HL-60/S4 treated with retinoic acid at 250 ng/mL for 4 days and 3 days (cell line): Measurements from ENCODE around the gene ABCG4.
"Not testable (repeated sequence)": the region's sequence is repeated elsewhere in the genome, so short reads cannot be mapped to it uniquely, and the experiment has no call there.

ENCODE experiments used
- in situ Hi-C: fragments of 300-500 bp; cut with MboI; formaldehyde crosslinking; loops from 2 replicates; pipeline ENCODE4 v1.7.0; 2022; ENCODE audit warnings: low sequenced_read_pairs

ABCG4 gene

GRCh38 chr11:119152604-119153003, 3.8 kb downstream of the ABCG4 start:
- in situ Hi-C loops: no loop called here

GRCh38 chr11:119153049-119153818, 4.4 kb downstream of the ABCG4 start:
- in situ Hi-C loops: no loop called here

DNA sequence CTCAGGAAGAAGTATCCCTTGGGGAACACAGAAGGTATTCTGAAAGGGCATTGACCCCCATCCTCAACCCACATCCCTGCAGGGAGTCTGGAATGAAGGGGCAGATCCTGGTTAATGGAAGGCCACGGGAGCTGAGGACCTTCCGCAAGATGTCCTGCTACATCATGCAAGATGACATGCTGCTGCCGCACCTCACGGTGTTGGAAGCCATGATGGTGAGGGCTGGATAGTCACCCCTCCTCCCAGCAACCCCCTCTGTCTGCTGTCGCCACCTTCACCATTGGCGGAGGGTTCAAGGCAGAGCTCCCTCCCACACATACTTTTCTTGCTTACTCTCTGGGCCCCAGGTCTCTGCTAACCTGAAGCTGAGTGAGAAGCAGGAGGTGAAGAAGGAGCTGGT, 5.3 kb downstream of the ABCG4 start:
- in situ Hi-C loops: no loop called here

DNA sequence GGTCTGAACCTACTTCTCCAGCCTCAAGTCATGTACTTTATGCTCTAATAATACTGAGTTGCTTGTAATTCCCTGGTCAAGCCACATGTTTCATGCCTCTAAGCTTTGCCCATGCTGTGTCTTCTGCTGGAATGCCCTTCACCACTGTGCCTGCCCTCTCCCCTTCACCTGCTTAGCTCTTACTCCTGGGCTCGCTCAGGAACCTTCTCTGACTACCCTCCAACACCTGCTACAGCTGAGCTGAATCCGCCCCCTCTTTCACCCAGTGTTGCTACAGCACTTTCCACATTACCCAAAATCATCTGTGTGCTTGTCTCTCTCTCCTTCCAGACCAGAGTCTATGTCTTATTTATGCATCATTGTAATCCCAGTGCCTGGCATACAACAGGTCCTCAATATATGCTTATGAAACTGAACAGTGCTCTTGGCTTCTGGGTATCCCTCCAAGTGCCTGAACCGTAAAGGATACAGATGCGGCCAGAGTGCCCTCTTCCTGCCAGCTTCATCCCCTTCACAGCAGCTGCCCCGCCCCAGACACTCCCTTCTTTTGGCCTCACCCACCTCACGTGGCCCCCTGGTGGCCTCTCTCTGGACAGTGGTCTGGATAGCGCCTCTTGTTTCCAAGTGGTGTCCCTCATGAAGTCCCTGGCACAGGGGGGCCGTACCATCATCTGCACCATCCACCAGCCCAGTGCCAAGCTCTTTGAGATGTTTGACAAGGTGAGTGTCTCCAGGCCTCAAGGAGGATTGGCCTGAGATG, 7.1 kb downstream of the ABCG4 start:
- in situ Hi-C loops: no loop called here

DNA sequence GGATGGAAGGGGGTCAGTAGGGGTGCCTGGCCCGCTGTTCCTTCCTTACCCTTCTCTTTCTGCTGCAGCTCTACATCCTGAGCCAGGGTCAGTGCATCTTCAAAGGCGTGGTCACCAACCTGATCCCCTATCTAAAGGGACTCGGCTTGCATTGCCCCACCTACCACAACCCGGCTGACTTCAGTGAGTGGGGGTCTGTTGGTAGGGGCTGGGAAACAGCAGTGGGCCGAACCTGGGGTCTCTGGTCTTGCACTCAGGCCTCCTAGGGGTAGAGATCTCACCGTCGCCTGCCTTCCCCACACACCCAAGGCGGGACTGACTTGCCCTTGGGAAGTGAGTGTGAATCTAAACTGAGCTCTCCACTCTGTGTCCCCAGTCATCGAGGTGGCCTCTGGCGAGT, 7.6 kb downstream of the ABCG4 start:
- in situ Hi-C loops: no loop called here

DNA sequence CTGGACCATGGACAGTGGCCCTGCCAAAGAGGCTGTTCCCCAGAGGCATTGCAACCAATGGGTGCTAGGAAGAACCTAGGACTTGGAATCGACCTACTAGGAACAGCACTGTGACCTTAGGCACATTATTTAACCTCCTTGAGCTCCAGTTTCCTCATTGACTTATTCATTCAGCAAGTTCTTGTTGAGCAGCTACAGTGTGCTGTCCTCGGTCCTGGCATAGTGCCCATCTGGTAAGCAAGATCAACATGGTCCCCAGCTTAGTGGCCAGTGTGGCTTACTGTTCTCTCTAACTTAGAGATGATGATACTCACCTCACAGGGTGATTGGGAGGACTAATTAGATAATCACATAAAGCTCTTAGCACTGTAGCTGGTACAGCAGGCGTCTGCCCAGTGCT, 8.2 kb downstream of the ABCG4 start:
- in situ Hi-C loops: no loop called here

DNA sequence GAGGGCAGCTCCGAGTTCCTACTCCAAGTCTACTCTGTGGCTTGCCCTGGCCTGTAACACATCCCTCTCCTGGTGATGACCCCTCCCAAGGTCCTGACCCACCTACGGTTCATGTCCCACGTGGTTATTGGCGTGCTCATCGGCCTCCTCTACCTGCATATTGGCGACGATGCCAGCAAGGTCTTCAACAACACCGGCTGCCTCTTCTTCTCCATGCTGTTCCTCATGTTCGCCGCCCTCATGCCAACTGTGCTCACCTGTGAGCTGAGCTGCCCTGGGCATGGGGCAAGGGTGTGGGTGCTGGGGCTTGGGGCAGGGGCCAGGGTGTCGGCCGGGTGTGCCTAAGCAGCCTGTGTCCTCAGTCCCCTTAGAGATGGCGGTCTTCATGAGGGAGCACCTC, 9.6 kb downstream of the ABCG4 start:
- in situ Hi-C loops: no loop called here

DNA sequence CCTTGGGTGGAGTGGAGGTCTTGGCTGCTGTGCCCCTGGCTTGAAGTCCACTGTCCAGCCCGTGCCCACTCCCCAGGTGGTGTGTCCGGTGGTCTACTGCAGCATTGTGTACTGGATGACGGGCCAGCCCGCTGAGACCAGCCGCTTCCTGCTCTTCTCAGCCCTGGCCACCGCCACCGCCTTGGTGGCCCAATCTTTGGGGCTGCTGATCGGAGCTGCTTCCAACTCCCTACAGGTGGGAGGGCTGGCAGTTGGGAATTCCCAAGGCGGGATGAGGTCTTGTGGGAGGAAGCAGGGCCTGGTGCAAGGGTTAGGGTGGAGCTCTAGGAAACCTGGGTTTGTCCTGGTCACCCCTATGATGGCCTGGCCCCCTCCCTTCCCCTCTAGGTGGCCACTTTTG, 11.3 kb downstream of the ABCG4 start:
- in situ Hi-C loops: no loop called here

DNA sequence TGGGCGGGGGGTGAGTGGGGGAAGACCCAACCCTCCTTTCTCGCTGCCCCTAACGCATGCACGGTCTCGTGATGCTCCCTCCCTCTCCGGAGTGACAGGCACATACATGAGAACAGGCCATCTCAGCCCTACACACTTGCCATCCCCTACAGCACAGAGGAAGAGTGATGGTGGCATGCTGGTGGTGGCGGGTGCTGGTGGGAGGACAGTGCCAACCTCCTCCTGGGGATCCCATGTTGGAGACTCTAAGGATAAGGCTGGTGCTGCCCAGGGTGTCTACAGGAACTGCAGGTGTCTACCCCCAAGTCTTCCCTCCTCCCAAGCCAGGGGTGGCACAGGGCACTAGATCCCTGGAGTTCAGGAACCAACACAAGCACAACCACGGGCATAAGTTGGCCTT, 13.0 kb downstream of the ABCG4 start:
- in situ Hi-C loops: no loop called here

- in situ Hi-C loops: no loop called here
Observed at GRCh38 chr11:119166368-119167076, 17.7 kb downstream of the ABCG4 start.

DNA sequence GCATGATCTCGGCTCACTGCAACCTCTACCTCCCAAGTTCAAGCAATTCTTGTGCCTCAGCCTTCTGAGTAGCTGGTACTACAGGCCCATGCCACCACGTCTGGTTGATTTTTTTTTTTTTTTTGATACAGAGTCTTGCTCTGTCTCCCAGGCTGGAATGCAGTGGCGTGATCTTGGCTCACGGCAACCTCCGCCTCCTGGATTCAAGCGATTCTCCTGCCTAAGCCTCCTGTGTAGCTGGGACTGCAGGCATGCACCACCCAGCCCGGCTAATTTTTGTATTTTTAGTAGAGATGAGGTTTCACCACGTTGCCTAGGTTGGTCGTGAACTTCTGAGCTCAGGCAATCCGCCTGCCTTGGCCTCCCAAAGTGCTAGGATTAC, 18.2 kb downstream of the ABCG4 start:
- in situ Hi-C loops: not testable (repeated sequence)

- in situ Hi-C loops: no loop called here
Observed at GRCh38 chr11:119167933-119168332, 19.1 kb downstream of the ABCG4 start.

- in situ Hi-C loops: no loop called here
Observed at GRCh38 chr11:119168471-119169281, 19.8 kb downstream of the ABCG4 start, which contains the start of gene NLRX1. Gene NLRX1 (plus strand): TSS chr11:119168725. CDS start chr11:119171404, 2,679 bp downstream.

GRCh38 chr11:119169282-119169719, 20.4 kb downstream of the ABCG4 start:
- in situ Hi-C loops: no loop called here

GRCh38 chr11:119172513-119172912, 23.7 kb downstream of the ABCG4 start:
- in situ Hi-C loops: no loop called here

GRCh38 chr11:119173453-119173852, 24.6 kb downstream of the ABCG4 start:
- in situ Hi-C loops: no loop called here

GRCh38 chr11:119175493-119176077, 26.7 kb downstream of the ABCG4 start:
- in situ Hi-C loops: no loop called here

DNA sequence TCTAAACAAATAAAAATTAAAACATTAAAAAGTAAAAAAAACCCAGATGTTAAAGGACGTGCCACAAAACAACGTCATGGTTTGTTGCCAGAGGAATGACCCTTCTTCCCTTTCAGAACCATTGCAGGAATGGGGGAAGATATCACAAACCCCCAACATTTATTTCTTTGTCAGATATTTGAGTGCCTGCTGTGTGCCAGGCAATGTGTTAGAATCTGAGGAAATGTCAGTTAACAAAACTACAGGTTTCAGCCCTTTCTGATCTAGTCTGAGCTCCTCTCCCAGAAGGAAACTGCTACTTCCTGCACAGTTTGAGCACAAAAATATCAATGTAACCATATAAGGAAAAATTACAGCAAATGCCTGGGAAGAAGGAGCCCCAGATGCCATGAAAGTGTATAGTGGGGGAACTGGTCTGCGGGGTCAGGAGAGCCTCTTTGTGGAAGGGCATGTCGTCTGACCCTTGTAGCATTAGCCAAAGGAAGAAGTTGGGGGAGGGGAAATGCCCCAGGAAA, 29.4 kb downstream of the ABCG4 start:
- in situ Hi-C loops: no loop called here

DNA sequence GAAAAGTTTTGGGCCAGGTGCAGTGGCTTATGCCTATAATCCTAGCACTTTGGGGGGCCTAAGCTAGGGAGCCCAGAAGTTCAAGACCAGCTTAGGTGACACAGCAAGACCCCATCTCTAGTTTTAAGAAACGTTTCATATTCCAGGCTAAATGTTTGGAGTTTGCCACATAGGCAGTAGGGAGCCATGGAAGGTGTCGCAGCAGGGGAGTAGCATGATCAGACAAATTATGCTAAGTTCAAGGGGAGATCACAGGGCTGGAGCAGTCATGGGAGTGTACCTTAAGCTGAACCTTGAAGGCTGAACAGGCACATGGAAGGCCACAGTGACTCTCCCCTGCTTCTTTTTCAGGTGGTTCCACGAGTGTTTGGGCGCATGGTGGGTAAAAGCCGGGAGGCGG, 30.5 kb downstream of the ABCG4 start:
- in situ Hi-C loops: no loop called here

GRCh38 chr11:119179983-119180382, 31.1 kb downstream of the ABCG4 start:
- in situ Hi-C loops: no loop called here
